ACC112 (cell line): ENCODE data around the gene AOPEP.

Experiments used
- H2AFZ ChIP-seq: fragments of 200-600 bp; sonication (generic); one replicate; pipeline ENCODE4 v1.6.0; 2017; ENCODE audit warnings: antibody characterized with exemption, low read length; ENCODE audit not compliant: unreplicated experiment
- H3K27ac ChIP-seq: fragments of 200-600 bp; sonication (generic); 2 replicates; pipeline ENCODE4 v1.5.1; 2014; ENCODE audit warnings: low read depth, mild to moderate bottlenecking, antibody characterized with exemption, low read length, moderate library complexity
- H3K27me3 ChIP-seq: fragments of 200-600 bp; sonication (generic); 2 replicates; pipeline ENCODE4 v1.6.1; 2014; ENCODE audit warnings: mild to moderate bottlenecking, antibody characterized with exemption, low read length, moderate library complexity, mixed read lengths; ENCODE audit not compliant: insufficient read depth
- H3K36me3 ChIP-seq: fragments of 200-600 bp; sonication (generic); 2 replicates; pipeline ENCODE4 v1.6.1; 2016; ENCODE audit warnings: mild to moderate bottlenecking, antibody characterized with exemption, low read length, moderate library complexity, mixed read lengths; ENCODE audit not compliant: insufficient read depth
- H3K4me1 ChIP-seq: fragments of 200-600 bp; sonication (generic); one replicate; pipeline ENCODE4 v1.6.1; 2016; ENCODE audit warnings: low read length, mixed read lengths; ENCODE audit not compliant: insufficient read depth, unreplicated experiment, control insufficient read depth
- H3K4me3 ChIP-seq: fragments of 200-600 bp; sonication (generic); 2 replicates; pipeline ENCODE4 v1.5.1; 2014; ENCODE audit warnings: mild to moderate bottlenecking, low read depth, low read length
- H3K79me2 ChIP-seq: fragments of 200-600 bp; sonication (generic); one replicate; pipeline ENCODE4 v1.6.0; 2016; ENCODE audit warnings: low read length; ENCODE audit not compliant: control insufficient read depth, unreplicated experiment, insufficient read depth

Gene AOPEP

DNA sequence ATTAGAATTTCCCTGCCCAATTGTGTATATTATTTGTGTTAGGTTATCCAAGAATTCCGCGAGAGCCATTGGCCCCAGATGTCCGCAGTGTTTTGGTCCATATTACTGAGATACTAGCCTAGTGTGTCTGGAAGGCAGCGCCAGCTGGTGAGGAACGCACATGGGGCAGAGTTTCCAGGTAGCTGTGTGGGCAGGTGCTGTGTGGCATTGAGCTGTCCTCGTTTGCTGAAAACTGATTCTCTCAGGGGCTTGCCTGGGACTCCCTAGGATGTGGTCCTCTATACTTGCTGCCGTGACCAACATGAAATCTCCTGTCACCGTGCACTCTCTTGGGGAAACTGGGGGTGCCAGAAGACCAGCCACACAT is 302.3 kb downstream of the AOPEP start:
- peaks cover 27% of the 10 kb centered on the region for H3K36me3 ChIP-seq

GRCh38 chr9:95029288-95029687 is 302.8 kb downstream of the AOPEP start:
- Histone ChIP-seq H3K27ac (no peak overlapping the region), H3K4me1 (peaks cover 26% of the 10 kb centered on the region), H2AFZ (no peak overlapping the region), H3K36me3 (peaks cover 27% of the 10 kb centered on the region), H3K79me2 (peaks cover 90% of the 10 kb centered on the region), H3K27me3 (no peaks in the 10 kb centered on the region), H3K4me3 (no peak overlapping the region)

More for the DNA sequence above, 302.3 kb downstream of the AOPEP start:
- H3K79me2 ChIP-seq: peaks cover 90% of the 10 kb centered on the region
- H3K4me1 ChIP-seq: peaks cover 30% of the 10 kb centered on the region
- H3K27me3 ChIP-seq: no peaks in the 10 kb centered on the region
- no peak overlapping the region for H3K27ac ChIP-seq
- no peak overlapping the region for H2AFZ ChIP-seq
- H3K4me3 ChIP-seq: no peak overlapping the region

DNA sequence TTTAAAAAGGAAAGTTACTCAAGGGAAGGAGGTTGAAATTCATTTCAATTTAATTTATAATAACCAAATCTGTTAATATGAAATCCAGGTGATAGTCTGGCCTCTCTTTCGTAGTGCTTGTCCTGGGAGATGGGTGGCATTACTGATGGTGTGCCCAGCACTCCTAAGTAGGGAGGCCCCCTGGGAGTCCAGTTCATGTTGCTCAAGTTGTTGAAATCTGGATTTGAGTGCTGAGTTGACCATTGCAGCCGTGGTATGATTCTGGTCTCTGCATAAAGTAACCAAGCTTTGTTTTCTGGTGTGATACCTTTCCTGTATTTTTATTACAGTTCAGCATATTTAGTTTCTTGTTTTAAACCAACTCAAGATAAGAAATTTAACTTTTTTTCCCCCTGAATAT is 303.2 kb downstream of the AOPEP start:
- Histone ChIP-seq H2AFZ (no peak overlapping the region), H3K4me3 (no peak overlapping the region), H3K79me2 (peaks cover 89% of the 10 kb centered on the region), H3K27ac (no peak overlapping the region), H3K36me3 (peaks cover 24% of the 10 kb centered on the region), H3K4me1 (peaks cover 22% of the 10 kb centered on the region), H3K27me3 (no peaks in the 10 kb centered on the region)

GRCh38 chr9:95030344-95030743 is 303.8 kb downstream of the AOPEP start:
- no peaks in the 10 kb centered on the region for H3K27me3 ChIP-seq
- no peak overlapping the region for H3K27ac ChIP-seq
- no peak overlapping the region for H3K4me3 ChIP-seq
- peaks cover 15% of the 10 kb centered on the region for H3K4me1 ChIP-seq
- no peak overlapping the region for H2AFZ ChIP-seq
- peaks cover 24% of the 10 kb centered on the region for H3K36me3 ChIP-seq
- peaks cover 86% of the 10 kb centered on the region for H3K79me2 ChIP-seq

GRCh38 chr9:95030920-95031642 is 304.6 kb downstream of the AOPEP start:
- H3K4me1 ChIP-seq: peaks cover 8% of the 10 kb centered on the region
- H3K4me3 ChIP-seq: no peak overlapping the region
- no peaks in the 10 kb centered on the region for H3K27me3 ChIP-seq
- H2AFZ ChIP-seq: no peak overlapping the region
- H3K36me3 ChIP-seq: peaks cover 24% of the 10 kb centered on the region
- no peak overlapping the region for H3K27ac ChIP-seq
- H3K79me2 ChIP-seq: peaks cover 82% of the 10 kb centered on the region

DNA sequence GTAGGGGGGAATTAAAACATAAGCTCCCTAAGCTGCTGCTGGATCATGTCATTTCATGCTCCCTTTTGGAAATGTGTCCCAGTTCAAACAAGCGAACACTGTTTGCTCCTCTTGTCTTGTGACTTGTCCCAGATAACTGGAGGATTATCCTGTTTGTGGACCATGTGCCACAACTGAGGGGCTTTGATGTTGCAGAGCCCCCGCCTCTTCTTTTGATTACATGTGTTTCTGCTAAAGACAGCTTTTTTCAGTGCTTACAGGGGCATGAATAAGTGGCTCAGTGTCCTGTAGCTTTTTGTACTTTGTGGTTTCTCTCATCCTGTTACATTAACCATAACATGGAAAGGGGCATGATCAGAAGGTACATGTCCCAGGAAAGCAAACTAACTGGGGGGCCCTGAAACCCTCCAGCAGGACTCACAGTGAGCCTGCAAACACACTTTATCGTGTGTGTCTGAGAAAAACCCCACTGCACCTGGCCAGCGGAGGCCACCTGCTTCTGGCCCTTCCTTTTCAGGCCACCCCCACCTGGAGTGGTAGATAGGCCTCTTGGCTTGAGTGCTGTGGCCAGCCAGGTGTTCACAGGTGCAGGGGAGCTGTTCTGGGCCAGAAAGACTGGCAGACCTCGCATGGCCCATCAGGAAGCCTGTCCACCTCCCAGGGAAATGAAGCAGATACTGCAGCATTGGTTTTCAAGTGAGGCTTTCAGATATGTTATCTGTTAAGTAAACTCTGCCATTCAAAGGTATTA is 305.4 kb downstream of the AOPEP start:
- no peak overlapping the region for H3K4me3 ChIP-seq
- no peak overlapping the region for H2AFZ ChIP-seq
- H3K36me3 ChIP-seq: peaks cover 16% of the 10 kb centered on the region
- no peaks in the 10 kb centered on the region for H3K4me1 ChIP-seq
- H3K79me2 ChIP-seq: peaks cover 78% of the 10 kb centered on the region
- H3K27ac ChIP-seq: no peak overlapping the region
- H3K27me3 ChIP-seq: no peaks in the 10 kb centered on the region

DNA sequence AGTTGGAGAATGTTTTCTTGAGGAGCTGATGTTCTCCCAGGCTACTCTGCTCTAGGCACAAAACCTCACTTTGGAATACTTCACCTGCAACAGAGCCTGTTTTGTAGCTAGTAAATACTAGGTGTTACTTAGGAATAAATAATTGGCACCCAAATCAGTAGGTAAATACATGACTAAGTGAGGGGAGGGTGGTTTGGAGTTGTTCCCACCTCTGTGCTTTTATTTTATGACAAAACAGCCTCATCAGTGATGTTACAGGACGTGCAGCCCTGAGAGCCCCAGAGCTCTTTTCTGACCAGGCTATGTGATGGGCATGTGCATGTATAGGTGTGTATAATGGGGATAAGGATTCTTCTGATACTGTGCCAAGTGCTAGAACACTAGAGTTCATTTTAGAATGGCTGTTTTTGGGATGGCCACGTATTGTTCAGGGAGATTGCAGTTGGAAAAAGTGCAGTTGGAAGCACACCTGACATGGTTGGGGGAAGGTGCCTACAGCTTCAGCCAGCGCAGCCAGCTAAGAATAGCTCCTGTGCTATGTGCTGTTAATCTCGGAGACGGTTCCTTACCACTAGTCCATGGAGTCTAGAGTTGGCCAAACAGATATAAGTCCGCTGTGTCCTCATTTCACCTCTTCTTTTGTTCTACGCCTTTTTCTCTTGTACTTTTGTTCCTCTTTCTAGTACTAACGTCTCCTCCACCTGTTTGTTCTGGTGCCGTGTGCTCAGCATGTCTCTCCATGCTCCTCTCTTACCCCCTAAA is 306.3 kb downstream of the AOPEP start:
- H2AFZ ChIP-seq: no peak overlapping the region
- H3K4me3 ChIP-seq: no peak overlapping the region
- no peaks in the 10 kb centered on the region for H3K27me3 ChIP-seq
- no peak overlapping the region for H3K27ac ChIP-seq
- peaks cover 12% of the 10 kb centered on the region; the same call in 1 of the 2 replicates for H3K36me3 ChIP-seq
- H3K4me1 ChIP-seq: no peaks in the 10 kb centered on the region
- peaks cover 77% of the 10 kb centered on the region for H3K79me2 ChIP-seq

DNA sequence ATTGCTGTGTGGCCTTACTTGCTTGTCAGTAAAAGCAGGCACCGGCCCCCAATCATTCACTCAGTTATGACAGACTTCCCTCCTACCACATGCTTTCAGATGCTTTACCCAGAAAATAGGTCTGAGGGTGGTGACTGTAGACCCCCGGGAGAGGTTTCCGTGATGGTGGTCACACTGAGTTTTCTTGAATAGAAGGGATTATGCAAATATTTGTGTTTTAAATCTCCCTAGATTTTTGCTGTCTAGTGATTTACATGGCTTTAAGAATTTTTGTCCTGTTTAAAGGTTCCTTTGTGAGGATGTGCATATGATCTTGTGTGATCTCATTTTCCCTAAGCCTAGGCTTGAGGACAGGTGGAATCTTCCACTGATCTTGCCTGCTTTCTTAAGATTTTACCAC is 309.3 kb downstream of the AOPEP start:
- H3K36me3 ChIP-seq: no peaks in the 10 kb centered on the region
- no peak overlapping the region for H2AFZ ChIP-seq
- no peak overlapping the region for H3K27ac ChIP-seq
- H3K27me3 ChIP-seq: no peaks in the 10 kb centered on the region
- H3K4me1 ChIP-seq: no peaks in the 10 kb centered on the region
- H3K4me3 ChIP-seq: no peak overlapping the region
- H3K79me2 ChIP-seq: peaks cover 70% of the 10 kb centered on the region

DNA sequence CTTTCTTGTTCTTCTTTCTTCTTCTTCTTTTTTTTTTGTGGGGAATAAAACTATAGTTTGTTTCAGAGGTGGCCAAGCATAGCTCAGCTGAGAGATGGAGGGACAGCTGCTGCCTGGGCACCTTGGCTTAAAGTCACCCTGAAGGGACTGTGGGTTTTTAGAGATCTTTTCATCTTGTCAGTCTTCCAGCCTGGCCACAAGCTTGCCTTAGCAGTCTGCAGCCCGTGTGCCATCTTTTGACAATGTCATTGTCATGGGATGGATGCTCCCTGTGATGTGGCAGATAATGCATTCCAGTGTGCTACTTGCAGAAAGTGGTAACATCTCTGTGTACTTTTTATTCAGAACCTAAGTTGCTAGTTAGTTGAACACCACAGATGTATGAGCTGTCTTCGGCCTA is 310.2 kb downstream of the AOPEP start:
- Histone ChIP-seq H3K4me1 (no peaks in the 10 kb centered on the region), H3K36me3 (no peaks in the 10 kb centered on the region), H3K27ac (no peak overlapping the region), H3K4me3 (no peak overlapping the region), H3K79me2 (peaks cover 69% of the 10 kb centered on the region), H3K27me3 (no peaks in the 10 kb centered on the region), H2AFZ (no peak overlapping the region)

GRCh38 chr9:95037789-95038521 is 311.5 kb downstream of the AOPEP start:
- Histone ChIP-seq H3K4me1 (no peaks in the 10 kb centered on the region), H3K27ac (no peak overlapping the region), H3K79me2 (peaks cover 58% of the 10 kb centered on the region), H3K27me3 (no peaks in the 10 kb centered on the region), H3K4me3 (no peak overlapping the region), H3K36me3 (no peaks in the 10 kb centered on the region), H2AFZ (no peak overlapping the region)
